GM12878 (cell line): ENCODE measurements around the gene ADCY7. TPM values are rescaled to one million over a fixed set of nuclear protein-coding genes. Genes with fewer than 3 reads are reported as not detected.

Experiments used
- ATAC-seq: fragments of 200-7000 bp; cut with Tn5 transposase; 3 replicates; pipeline ENCODE4 v1.9.1; 2020; ENCODE audit warnings: mild to moderate bottlenecking, moderate library complexity
- BruUV-seq: library from RNA; stranded (reverse); fragments of 400-500 nt; replicated peaks from 2 replicates; lab custom pipeline; 2021; lab: Mats Ljungman, UMichigan
- CTCF ChIA-PET: fragments of 300-600 bp; sonication (Branson Sonifier 250); formaldehyde crosslinking; extraction: SDS; loops from one replicate; lab custom pipeline; 2021; ENCODE audit warnings: inconsistent platforms; lab: Yijun Ruan, JAX
- POLR2A ChIA-PET: fragments of 350-600 bp; formaldehyde crosslinking; extraction: SDS; loops from one replicate; lab custom pipeline; 2021; ENCODE audit warnings: inconsistent platforms; lab: Charles Lee
- RAD21 ChIA-PET: fragments of 300-600 bp; sonication (Branson Sonifier 250); formaldehyde crosslinking; loops from one replicate; lab custom pipeline; 2023; ENCODE audit warnings: antibody characterized with exemption; ENCODE audit not compliant: unreplicated experiment; lab: Charles Lee
- SMC1A ChIA-PET: fragments of 300-600 bp; sonication (Branson Sonifier 250); formaldehyde crosslinking; loops from one replicate; lab custom pipeline; 2023; ENCODE audit not compliant: unreplicated experiment, uncharacterized antibody; lab: Charles Lee
- DNase-seq: peaks from one replicate; pipeline ENCODE4 v3.0.0-alpha.2; 2011; ENCODE audit warnings: low read depth, low spot score
- FAIRE-seq: peaks from 3 replicates; lab custom pipeline; 2011; peaks lifted over from hg19 to GRCh38; lab: Jason Lieb, UNC
- H2AFZ ChIP-seq: 2 replicates; pipeline ENCODE4 v1.6.0; 2011; ENCODE audit warnings: low read depth, low read length, control low read depth; ENCODE audit not compliant: control insufficient read depth
- H3K27ac ChIP-seq: 2 replicates; pipeline ENCODE4 v1.5.1; 2011; ENCODE audit warnings: control low read depth; ENCODE audit not compliant: control insufficient read depth, insufficient read depth
- H3K27me3 ChIP-seq, 2 experiments: replicated peaks in 1 of 2; 2 replicates each; pipeline versions ENCODE4 v1.6.0 to v1.6.1; 2011; ENCODE audit warnings: low read length in 1 of 2; ENCODE audit not compliant: control insufficient read depth in 2 of 2, insufficient read depth in 2 of 2
- H3K36me3 ChIP-seq, 2 experiments: 2 replicates each; pipeline ENCODE4 v1.5.1; 2011; ENCODE audit warnings: low read length in 1 of 2; ENCODE audit not compliant: control insufficient read depth in 2 of 2, insufficient read depth in 2 of 2
- H3K4me1 ChIP-seq: 2 replicates; pipeline ENCODE4 v1.6.1; 2011; ENCODE audit warnings: mild to moderate bottlenecking, low read length, moderate library complexity, mixed read lengths; ENCODE audit not compliant: control insufficient read depth, insufficient read depth
- H3K4me2 ChIP-seq: 2 replicates; pipeline ENCODE4 v1.6.0; 2011; ENCODE audit warnings: control low read depth; ENCODE audit not compliant: control insufficient read depth, insufficient read depth
- H3K4me3 ChIP-seq: fragments of 200-600 bp; sonication (generic); 2 replicates; pipeline ENCODE4 v1.5.1; 2016
- H3K79me2 ChIP-seq: 2 replicates; pipeline ENCODE4 v1.6.0; 2011; ENCODE audit warnings: low read length; ENCODE audit not compliant: control insufficient read depth, insufficient read depth
- H3K9ac ChIP-seq: 2 replicates; pipeline ENCODE4 v1.8.0; 2011; ENCODE audit warnings: low read length, control low read depth, mixed read lengths; ENCODE audit not compliant: control insufficient read depth, insufficient read depth
- H3K9me3 ChIP-seq: replicated peaks from 3 replicates; pipeline ENCODE4 v1.5.1; 2011; ENCODE audit warnings: mild to moderate bottlenecking, low read length; ENCODE audit not compliant: control insufficient read depth, insufficient read depth
- H4K20me1 ChIP-seq: 2 replicates; pipeline ENCODE4 v1.6.0; 2011; ENCODE audit not compliant: control insufficient read depth, insufficient read depth
- ATF7 ChIP-seq: fragments of 450-650 bp; IDR thresholded peaks from 2 replicates; pipeline ENCODE4 v1.6.1; 2016; ENCODE audit warnings: low read depth, mild to moderate bottlenecking
- BCL11A ChIP-seq: IDR thresholded peaks from 2 replicates; pipeline ENCODE4 v1.6.1; 2011; ENCODE audit warnings: low read depth, low read length
- MTA3 ChIP-seq: IDR thresholded peaks from 2 replicates; pipeline ENCODE4 v1.6.1; 2012; ENCODE audit warnings: low read length, inconsistent platforms, borderline replicate concordance
- NR2C1 ChIP-seq: fragments of 450-650 bp; IDR thresholded peaks from 2 replicates; pipeline ENCODE4 v1.6.1; 2017; ENCODE audit warnings: antibody characterized with exemption, mild to moderate bottlenecking, moderate library complexity
- SREBF2 ChIP-seq: IDR thresholded peaks from 2 replicates; pipeline ENCODE4 v1.6.1; 2012; ENCODE audit warnings: mild to moderate bottlenecking, low read length
- SRF ChIP-seq, 2 experiments: IDR thresholded peaks; 2 replicates each; pipeline ENCODE4 v1.6.1; 2011; ENCODE audit warnings: low read depth in 2 of 2, low read length in 2 of 2, mild to moderate bottlenecking in 1 of 2, moderate library complexity in 1 of 2
- SUPT20H ChIP-seq: IDR thresholded peaks from 2 replicates; pipeline ENCODE4 v1.6.1; 2011; ENCODE audit warnings: low read depth, mild to moderate bottlenecking, low read length, moderate library complexity, borderline replicate concordance; ENCODE audit not compliant: control insufficient read depth
- ZNF217 ChIP-seq: fragments of 450-650 bp; IDR thresholded peaks from 2 replicates; pipeline ENCODE4 v1.6.1; 2017; ENCODE audit warnings: antibody characterized with exemption, mild to moderate bottlenecking
- ZNF24 ChIP-seq: fragments of 450-650 bp; IDR thresholded peaks from 2 replicates; pipeline ENCODE4 v1.6.1; 2017; ENCODE audit warnings: antibody characterized with exemption, mild to moderate bottlenecking
- WGBS: methylation state at CpG from one replicate; pipeline ENCODE4 v1.1.6; 2016; ENCODE audit warnings: low lambda C conversion rate; ENCODE audit not compliant: insufficient replicate concordance, insufficient coverage; ENCODE audit errors: missing lambda C conversion rate; 5-methylcytosine and 5-hydroxymethylcytosine counted together
- in situ Hi-C: fragments of 300-500 bp; cut with MboI; formaldehyde crosslinking; loops from 9 replicates; pipeline ENCODE4 v1.14.3; 2018; ENCODE audit warnings: mixed read lengths
- intact Hi-C: fragments of 100-400 bp; cut with micrococcal nuclease; formaldehyde crosslinking; loops from one replicate; pipeline ENCODE4 v1.14.2; 2022; ENCODE audit not compliant: unreplicated experiment
- polyA plus RNA-seq, 11 experiments: library from polyadenylated mRNA; depleted of rRNA in 4 of 11; unstranded in 6 of 11; stranded (reverse) in 5 of 11; fragments of >200 nt; fragmentation: Nextera tagmentation in 4 of 11; fragmentation: Illumina TruSeq in 1 of 11; extraction: Ambion mirVana in 4 of 11; extraction: Trizol in 1 of 11; gene quantifications; 1 replicate in 1 of 11; 2 replicates in 10 of 11; pipeline versions ENCODE4 v1.2.1 to v1.2.3, GENCODE V29; 2011 to 2016; ENCODE audit warnings: inconsistent platforms in 2 of 11, missing spikeins in 2 of 11, low read depth in 1 of 11
- total RNA-seq, 4 experiments: library from RNA; depleted of rRNA in 3 of 4; stranded (reverse); fragments of >200 nt in 3 of 4; fragmentation: Illumina TruSeq in 1 of 4; extraction: Trizol in 1 of 4; gene quantifications; 2 replicates each; pipeline versions ENCODE4 v1.2.1 to v1.2.3, GENCODE V29; 2013 to 2021
- TF ChIP-seq, protein P1 (sequence below), 3 experiments: IDR thresholded peaks in 2 of 3; conservative IDR thresholded peaks in 1 of 3; 2 replicates each; pipeline ENCODE4 v1.5.1; 2011; ENCODE audit warnings: low read depth in 3 of 3, low read length in 3 of 3, mild to moderate bottlenecking in 3 of 3, control low read depth in 2 of 3, moderate library complexity in 2 of 3, inconsistent platforms in 1 of 3, mixed read lengths in 1 of 3; ENCODE audit not compliant: control insufficient read depth in 2 of 3, insufficient read depth in 1 of 3; ENCODE audit errors: extremely low read depth in 1 of 3
- TF ChIP-seq, protein P2 (sequence below): fragments of 450-650 bp; IDR thresholded peaks from 2 replicates; pipeline ENCODE4 v1.6.1; 2017; ENCODE audit warnings: mild to moderate bottlenecking, low read depth, inconsistent platforms; ENCODE audit not compliant: poor library complexity, severe bottlenecking

The ADCY7 gene
- total and polyA plus RNA-seq, 10 of the 15 experiments (the other 5 are each of a cell fraction or from before 2014, with no cell fraction given), result 1.2 to 87.9 (median 24.4) TPM

DNA sequence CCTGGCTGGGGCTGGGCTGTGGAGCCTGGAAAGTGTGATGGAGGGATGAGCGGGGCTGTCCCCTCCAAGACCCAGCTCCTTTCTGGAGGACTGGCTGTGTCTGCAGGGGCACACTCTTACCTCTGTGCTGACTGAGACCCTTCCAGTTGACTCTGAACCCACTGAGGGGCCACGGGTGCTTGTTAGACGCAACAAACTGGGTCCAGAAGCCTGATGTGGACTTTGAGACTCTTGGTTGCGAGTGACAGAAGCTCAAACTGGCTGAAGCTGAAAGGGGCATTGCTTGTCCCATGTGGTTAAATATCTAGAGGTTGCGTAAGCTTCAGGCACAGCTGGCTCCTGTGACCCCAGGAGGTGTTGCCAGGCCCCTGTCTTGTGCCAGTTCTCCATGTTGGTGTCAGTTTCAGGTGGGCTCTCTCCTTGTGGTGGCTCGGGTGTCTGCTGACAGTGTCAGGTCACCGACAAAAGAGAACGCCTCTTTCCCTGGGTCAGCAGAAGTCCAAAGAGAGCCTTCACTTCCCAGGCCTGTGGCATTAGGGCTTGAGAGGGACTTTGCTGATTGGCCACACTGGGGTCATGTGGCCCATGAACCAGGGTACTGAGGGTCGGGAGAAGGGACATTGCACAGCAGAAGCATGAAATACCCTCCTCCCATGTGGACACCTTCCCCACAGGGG is 16.7 kb downstream of the ADCY7 start:
- peaks cover 80% of the 10 kb centered on the region for H3K79me2 ChIP-seq
- H3K4me3 ChIP-seq, result no peak overlapping the region
- ChIA-PET SMC1A (interaction anchor here (0.9 to 8.9 kb wide), 8 partner anchors 9 to 73 kb away, joined by 3 to 73 read pairs (median 3); partner anchors contain the start of gene ADCY7), POLR2A (interaction anchor here (2.4 kb wide), 1 partner anchor 9 kb away, joined by 17 read pairs; no protein-coding TSS in a partner anchor), CTCF (interaction anchor here (1.1 to 6.8 kb wide), 12 partner anchors 10 to 524 kb away, joined by 3 to 38 read pairs (median 5); partner anchors contain the start of gene CNEP1R1), RAD21 (interaction anchor here (0.5 to 2.4 kb wide), 3 partner anchors 10 to 48 kb away, joined by 3 to 24 read pairs (median 4); no protein-coding TSS in a partner anchor)
- no TSS peak for BruUV-seq
- peaks cover 59% of the 10 kb centered on the region for H3K4me1 ChIP-seq
- no peaks in the 10 kb centered on the region for H4K20me1 ChIP-seq
- FAIRE-seq (no peak), ATAC-seq (no peak), DNase-seq (no peak)
- 88% methylated on average over 9 of the region's 9 CpGs for WGBS
- intact Hi-C loops (no loop called here), in situ Hi-C loops (no loop called here)
- no peak overlapping the region for H3K4me2 ChIP-seq
- no peaks in the 10 kb centered on the region for H3K27me3 ChIP-seq
- H3K9me3 ChIP-seq, result no peaks in the 10 kb centered on the region; the same call in 2 of the 3 replicates
- peaks cover 10 to 11% of the 10 kb centered on the region in 2 experiments for H3K36me3 ChIP-seq
- no peak overlapping the region; the same call in 1 of the 2 replicates for H3K9ac ChIP-seq
- no peak overlapping the region for H2AFZ ChIP-seq
- TF ChIP-seq NR2C1, result no peak
- no peak for TF ChIP-seq BCL11A
- TF ChIP-seq, protein P1, sequence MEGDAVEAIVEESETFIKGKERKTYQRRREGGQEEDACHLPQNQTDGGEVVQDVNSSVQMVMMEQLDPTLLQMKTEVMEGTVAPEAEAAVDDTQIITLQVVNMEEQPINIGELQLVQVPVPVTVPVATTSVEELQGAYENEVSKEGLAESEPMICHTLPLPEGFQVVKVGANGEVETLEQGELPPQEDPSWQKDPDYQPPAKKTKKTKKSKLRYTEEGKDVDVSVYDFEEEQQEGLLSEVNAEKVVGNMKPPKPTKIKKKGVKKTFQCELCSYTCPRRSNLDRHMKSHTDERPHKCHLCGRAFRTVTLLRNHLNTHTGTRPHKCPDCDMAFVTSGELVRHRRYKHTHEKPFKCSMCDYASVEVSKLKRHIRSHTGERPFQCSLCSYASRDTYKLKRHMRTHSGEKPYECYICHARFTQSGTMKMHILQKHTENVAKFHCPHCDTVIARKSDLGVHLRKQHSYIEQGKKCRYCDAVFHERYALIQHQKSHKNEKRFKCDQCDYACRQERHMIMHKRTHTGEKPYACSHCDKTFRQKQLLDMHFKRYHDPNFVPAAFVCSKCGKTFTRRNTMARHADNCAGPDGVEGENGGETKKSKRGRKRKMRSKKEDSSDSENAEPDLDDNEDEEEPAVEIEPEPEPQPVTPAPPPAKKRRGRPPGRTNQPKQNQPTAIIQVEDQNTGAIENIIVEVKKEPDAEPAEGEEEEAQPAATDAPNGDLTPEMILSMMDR (IDR thresholded peaks at IDR 0.05 in 2 of 3, conservative IDR thresholded peaks at IDR 0.05 in 1 of 3; ENCODE audit: control insufficient read depth in 2 of 3, extremely low read depth in 1 of 3, insufficient read depth in 1 of 3, low read depth in 3 of 3, low read length in 3 of 3), result no peak
- TF ChIP-seq ZNF24, result no peak
- no peak for TF ChIP-seq SRF (IDR thresholded peaks at IDR 0.05; ENCODE audit: low read depth in 2 of 2, low read length in 2 of 2)
- no peak for TF ChIP-seq SREBF2
- TF ChIP-seq, protein P2, sequence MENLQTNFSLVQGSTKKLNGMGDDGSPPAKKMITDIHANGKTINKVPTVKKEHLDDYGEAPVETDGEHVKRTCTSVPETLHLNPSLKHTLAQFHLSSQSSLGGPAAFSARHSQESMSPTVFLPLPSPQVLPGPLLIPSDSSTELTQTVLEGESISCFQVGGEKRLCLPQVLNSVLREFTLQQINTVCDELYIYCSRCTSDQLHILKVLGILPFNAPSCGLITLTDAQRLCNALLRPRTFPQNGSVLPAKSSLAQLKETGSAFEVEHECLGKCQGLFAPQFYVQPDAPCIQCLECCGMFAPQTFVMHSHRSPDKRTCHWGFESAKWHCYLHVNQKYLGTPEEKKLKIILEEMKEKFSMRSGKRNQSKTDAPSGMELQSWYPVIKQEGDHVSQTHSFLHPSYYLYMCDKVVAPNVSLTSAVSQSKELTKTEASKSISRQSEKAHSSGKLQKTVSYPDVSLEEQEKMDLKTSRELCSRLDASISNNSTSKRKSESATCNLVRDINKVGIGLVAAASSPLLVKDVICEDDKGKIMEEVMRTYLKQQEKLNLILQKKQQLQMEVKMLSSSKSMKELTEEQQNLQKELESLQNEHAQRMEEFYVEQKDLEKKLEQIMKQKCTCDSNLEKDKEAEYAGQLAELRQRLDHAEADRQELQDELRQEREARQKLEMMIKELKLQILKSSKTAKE, result no peak
- TF ChIP-seq ZNF217, result no peak
- no peak for TF ChIP-seq MTA3
- no peak for TF ChIP-seq SUPT20H
- TF ChIP-seq ATF7, result no peak
- peak overlapping the region; percentile 40 for H3K27ac ChIP-seq
